Testis (tissue), 3 donors: ENCODE data around the gene RCAN3. TPM values are rescaled to one million over a fixed set of nuclear protein-coding genes. Genes with fewer than 3 reads are reported as not detected.

ENCODE experiments used
- DNase-seq: peaks from one replicate; pipeline ENCODE4 v3.0.0-alpha.2; 2019
- H3K27ac ChIP-seq, 2 donors: fragments of 200-600 bp; sonication (generic); one replicate each; pipeline ENCODE4 v1.5.1; 2019
- H3K27me3 ChIP-seq: fragments of 200-600 bp; sonication (generic); one replicate; pipeline ENCODE4 v1.5.1; 2019
- H3K36me3 ChIP-seq: fragments of 200-600 bp; sonication (generic); one replicate; pipeline ENCODE4 v1.5.1; 2017; ENCODE audit warnings: low read depth; ENCODE audit errors: missing control alignments
- H3K4me1 ChIP-seq: fragments of 200-600 bp; sonication (generic); one replicate; pipeline ENCODE4 v1.5.1; 2019
- H3K4me3 ChIP-seq, 2 donors: fragments of 200-600 bp; sonication (generic); one replicate each; pipeline ENCODE4 v1.5.1; 2017 to 2019
- H3K9me3 ChIP-seq: fragments of 200-600 bp; sonication (generic); one replicate; pipeline ENCODE4 v1.5.1; 2017
- CTCF ChIP-seq, 3 experiments: fragments of 450-650 bp in 2 of 3; fragments of 200-600 bp in 1 of 3; sonication (generic) in 1 of 3; IDR thresholded peaks; one replicate each; pipeline ENCODE4 v1.5.1; 2016 to 2019; ENCODE audit warnings: antibody characterized with exemption in 3 of 3, mild to moderate bottlenecking in 2 of 3, moderate library complexity in 1 of 3
- POLR2A ChIP-seq: fragments of 450-650 bp; IDR thresholded peaks from one replicate; pipeline ENCODE4 v1.6.1; 2017; ENCODE audit warnings: antibody characterized with exemption, mild to moderate bottlenecking, moderate library complexity
- WGBS, 2 donors: methylation state at CpG; one replicate each; pipeline ENCODE4 v1.1.5; 2018; 5-methylcytosine and 5-hydroxymethylcytosine counted together
- intact Hi-C: fragments of 100-400 bp; cut with DNase I; formaldehyde crosslinking; loops from one replicate; pipeline ENCODE4 v1.15.1; 2023; ENCODE audit warnings: low total_unique reads
- polyA plus RNA-seq: library from polyadenylated mRNA; stranded (reverse); fragments of 350-450 nt; fragmentation: Illumina TruSeq; extraction: RNeasy Lipid Tissue Mini Kit (QIAGEN cat#74804); gene quantifications from one replicate; pipeline ENCODE4 v1.2.3, GENCODE V29; 2014; ENCODE audit warnings: low read depth, low replicate concordance; ENCODE audit not compliant: insufficient read depth
- total RNA-seq, 2 donors: library from RNA; depleted of rRNA; stranded (reverse); fragments of >200 nt; gene quantifications; one replicate each; pipeline ENCODE4 v1.2.3, GENCODE V29; 2016

The RCAN3 gene
- total and polyA plus RNA-seq, 3 donors from 2014 or later = 4.2 to 8.0 (median 7.9) TPM

- no peaks in the 10 kb centered on the region for H3K27me3 ChIP-seq
- H3K4me3 ChIP-seq = no peak overlapping the region
- DNase-seq = no peak
- no peaks in the 10 kb centered on the region for H3K36me3 ChIP-seq
- TF ChIP-seq POLR2A (no peak), CTCF (IDR thresholded peaks at IDR 0.05) (no peak)
- intact Hi-C loops = no loop called here
- no peak overlapping the region for H3K27ac ChIP-seq
- no peaks in the 10 kb centered on the region for H3K4me1 ChIP-seq
- WGBS, 2 donors = 58 to 61% methylated on average over 1 to 3 of the region's 3 CpGs
- no peaks in the 10 kb centered on the region for H3K9me3 ChIP-seq
Measured at GRCh38 chr1:24589200-24589599, 86.6 kb downstream of the RCAN3 start.

Other genes starting within 250 kb of the RCAN3 start
- gene GRHL3, start 183.5 kb upstream of the RCAN3 start, total RNA-seq = 1 to 10 TPM; 2.7 to 3.2 TPM
- gene GRHL3, start 183.5 kb upstream of the RCAN3 start, polyA plus RNA-seq = 9.5 TPM
- gene STPG1, start 89.1 kb upstream of the RCAN3 start, total RNA-seq = 10 to 100 TPM; 25.1 to 45.9 TPM
- gene STPG1, start 89.1 kb upstream of the RCAN3 start, polyA plus RNA-seq = 67.6 TPM
- 10 to 100 TPM; 33.1 to 46.0 TPM for gene NIPAL3, start 87.0 kb upstream of the RCAN3 start, total RNA-seq
- 11.2 TPM for gene NIPAL3, start 87.0 kb upstream of the RCAN3 start, polyA plus RNA-seq
- gene NCMAP, start 53.3 kb downstream of the RCAN3 start, total RNA-seq = 1 to 10 TPM in 1 of 2 donors, under 1 TPM in 1; 0.24 to 1.1 TPM
- 0.26 TPM for gene NCMAP, start 53.3 kb downstream of the RCAN3 start, polyA plus RNA-seq
- 100 to 1,000 TPM; 193 to 235 TPM for gene SRRM1, start 140.5 kb downstream of the RCAN3 start, total RNA-seq
- 91.0 TPM for gene SRRM1, start 140.5 kb downstream of the RCAN3 start, polyA plus RNA-seq
- 10 to 100 TPM; 47.2 to 48.8 TPM for gene CLIC4, start 242.6 kb downstream of the RCAN3 start, total RNA-seq
- 72.4 TPM for gene CLIC4, start 242.6 kb downstream of the RCAN3 start, polyA plus RNA-seq